ENCODE data around the gene LARP1. TPM values are rescaled to one million over a fixed set of nuclear protein-coding genes. Genes with fewer than 3 reads are reported as not detected.

Gene LARP1
- total and polyA plus RNA-seq, 2 donors (not counting 1 experiment from before 2014, with no cell fraction given): 59.6 to 150 TPM

- no peak for DNase-seq
- H3K4me2 ChIP-seq (replicated peaks; ENCODE audit: low read depth, low read length, poor library complexity, severe bottlenecking): no peak overlapping the region
- no peak overlapping the region for H3K4me3 ChIP-seq (ENCODE audit: control extremely low read depth in 1 of 5, extremely low read depth in 1 of 5, insufficient read depth in 1 of 5, low read depth in 2 of 5, low read length in 4 of 5)
- ATAC-seq (ENCODE audit: low read depth): no peak
- no peaks in the 10 kb centered on the region for H3K9me3 ChIP-seq (ENCODE audit: control extremely low read depth in 1 of 3, control insufficient read depth in 2 of 3, insufficient read depth in 1 of 3, low read length in 2 of 3)
- no peak overlapping the region for H3K9ac ChIP-seq (ENCODE audit: low read length)
- TF ChIP-seq, protein P1, sequence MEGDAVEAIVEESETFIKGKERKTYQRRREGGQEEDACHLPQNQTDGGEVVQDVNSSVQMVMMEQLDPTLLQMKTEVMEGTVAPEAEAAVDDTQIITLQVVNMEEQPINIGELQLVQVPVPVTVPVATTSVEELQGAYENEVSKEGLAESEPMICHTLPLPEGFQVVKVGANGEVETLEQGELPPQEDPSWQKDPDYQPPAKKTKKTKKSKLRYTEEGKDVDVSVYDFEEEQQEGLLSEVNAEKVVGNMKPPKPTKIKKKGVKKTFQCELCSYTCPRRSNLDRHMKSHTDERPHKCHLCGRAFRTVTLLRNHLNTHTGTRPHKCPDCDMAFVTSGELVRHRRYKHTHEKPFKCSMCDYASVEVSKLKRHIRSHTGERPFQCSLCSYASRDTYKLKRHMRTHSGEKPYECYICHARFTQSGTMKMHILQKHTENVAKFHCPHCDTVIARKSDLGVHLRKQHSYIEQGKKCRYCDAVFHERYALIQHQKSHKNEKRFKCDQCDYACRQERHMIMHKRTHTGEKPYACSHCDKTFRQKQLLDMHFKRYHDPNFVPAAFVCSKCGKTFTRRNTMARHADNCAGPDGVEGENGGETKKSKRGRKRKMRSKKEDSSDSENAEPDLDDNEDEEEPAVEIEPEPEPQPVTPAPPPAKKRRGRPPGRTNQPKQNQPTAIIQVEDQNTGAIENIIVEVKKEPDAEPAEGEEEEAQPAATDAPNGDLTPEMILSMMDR (IDR thresholded peaks at IDR 0.05): no peak
- TF ChIP-seq EZH2 (IDR thresholded peaks at IDR 0.05; ENCODE audit: borderline replicate concordance, insufficient read depth, low read depth, low read length, poor library complexity, severe bottlenecking): no peak
- Mint-ChIP-seq H3K27ac (no peak overlapping the region), H3K4me3 (no peak overlapping the region), H3K27me3 (no peaks in the 10 kb centered on the region), H3K9me3 (ENCODE audit: insufficient read depth) (no peaks in the 10 kb centered on the region), H3K4me1 (no peaks in the 10 kb centered on the region)
- no peaks in the 10 kb centered on the region for H3K27me3 ChIP-seq (replicated peaks in 1 of 4; ENCODE audit: control extremely low read depth in 1 of 4, control insufficient read depth in 3 of 4, insufficient read depth in 4 of 4, low read length in 3 of 4)
- peaks cover 7% of the 10 kb centered on the region for H4K20me1 ChIP-seq (ENCODE audit: control insufficient read depth, insufficient read depth, low read length, poor library complexity, severe bottlenecking)
- ChIA-PET CTCF (interaction anchor here (2.1 kb wide), 1 partner anchor 151 kb away, joined by 11 read pairs; no protein-coding TSS in a partner anchor), POLR2A (no interaction called here)
- WGBS (ENCODE audit: insufficient coverage): 100% methylated on average over 1 of the region's 3 CpGs
- no peaks in the 10 kb centered on the region for H3K4me1 ChIP-seq (ENCODE audit: control insufficient read depth in 2 of 2, insufficient read depth in 2 of 2, low read length in 2 of 2)
- H3K27ac ChIP-seq (ENCODE audit: low read length in 2 of 2): no peak overlapping the region
- H3K36me3 ChIP-seq (replicated peaks in 1 of 2; ENCODE audit: control extremely low read depth in 1 of 2, control insufficient read depth in 1 of 2, extremely low read depth in 1 of 2, insufficient read depth in 2 of 2, low read length in 1 of 2): peaks cover 14 to 90% of the 10 kb centered on the region in 2 experiments
- H2AFZ ChIP-seq (ENCODE audit: insufficient read depth, low read depth, low read length, poor library complexity, severe bottlenecking): no peak overlapping the region
- H3K79me2 ChIP-seq (ENCODE audit: control insufficient read depth, insufficient read depth, low read length): peaks cover 11% of the 10 kb centered on the region
- intact Hi-C loops (cut with micrococcal nuclease): no loop called here
These were observed 45.9 kb downstream of the LARP1 start for GRCh38 chr5:154801083-154801482.

DNA sequence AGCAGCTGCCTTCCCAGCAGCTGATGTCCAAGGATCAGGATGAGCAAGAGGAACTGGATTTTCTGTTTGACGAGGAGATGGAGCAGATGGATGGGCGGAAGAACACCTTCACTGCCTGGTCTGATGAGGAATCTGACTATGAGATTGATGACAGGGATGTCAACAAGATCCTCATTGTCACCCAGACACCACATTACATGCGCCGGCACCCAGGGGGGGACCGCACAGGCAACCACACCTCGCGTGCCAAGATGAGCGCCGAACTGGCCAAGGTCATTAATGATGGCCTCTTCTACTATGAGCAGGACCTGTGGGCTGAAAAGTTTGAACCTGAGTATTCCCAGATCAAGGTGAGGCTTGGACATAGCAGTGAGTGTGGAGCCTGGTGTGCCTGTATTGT lies 46.9 kb downstream of the LARP1 start:
- H4K20me1 ChIP-seq (ENCODE audit: control insufficient read depth, insufficient read depth, low read length, poor library complexity, severe bottlenecking): peaks cover 7% of the 10 kb centered on the region
- H3K27ac ChIP-seq (ENCODE audit: low read length in 2 of 2): no peak overlapping the region
- H3K4me3 Mint-ChIP-seq: no peak overlapping the region
- no peaks in the 10 kb centered on the region for H3K9me3 Mint-ChIP-seq (ENCODE audit: insufficient read depth)
- H3K9me3 ChIP-seq (ENCODE audit: control extremely low read depth in 1 of 3, control insufficient read depth in 2 of 3, insufficient read depth in 1 of 3, low read length in 2 of 3): no peaks in the 10 kb centered on the region
- TF ChIP-seq, protein P1 (IDR thresholded peaks at IDR 0.05): no peak
- TF ChIP-seq EZH2 (IDR thresholded peaks at IDR 0.05; ENCODE audit: borderline replicate concordance, insufficient read depth, low read depth, low read length, poor library complexity, severe bottlenecking): no peak
- H3K4me1 Mint-ChIP-seq: no peaks in the 10 kb centered on the region
- H3K4me3 ChIP-seq (ENCODE audit: control extremely low read depth in 1 of 5, extremely low read depth in 1 of 5, insufficient read depth in 1 of 5, low read depth in 2 of 5, low read length in 4 of 5): no peak overlapping the region
- H3K4me1 ChIP-seq (ENCODE audit: control insufficient read depth in 2 of 2, insufficient read depth in 2 of 2, low read length in 2 of 2): no peaks in the 10 kb centered on the region
- 97% methylated on average over 6 of the region's 9 CpGs for WGBS (ENCODE audit: insufficient coverage)
- peaks cover 24 to 90% of the 10 kb centered on the region in 2 experiments for H3K36me3 ChIP-seq (replicated peaks in 1 of 2; ENCODE audit: control extremely low read depth in 1 of 2, control insufficient read depth in 1 of 2, extremely low read depth in 1 of 2, insufficient read depth in 2 of 2, low read length in 1 of 2)
- H3K4me2 ChIP-seq (replicated peaks; ENCODE audit: low read depth, low read length, poor library complexity, severe bottlenecking): no peak overlapping the region
- no peak overlapping the region for H2AFZ ChIP-seq (ENCODE audit: insufficient read depth, low read depth, low read length, poor library complexity, severe bottlenecking)
- ChIA-PET CTCF (interaction anchor here (2.1 kb wide), 1 partner anchor 152 kb away, joined by 11 read pairs; no protein-coding TSS in a partner anchor), POLR2A (no interaction called here)
- H3K27ac Mint-ChIP-seq: no peak overlapping the region
- DNase-seq (no peak), ATAC-seq (ENCODE audit: low read depth) (no peak)
- H3K9ac ChIP-seq (ENCODE audit: low read length): no peak overlapping the region
- intact Hi-C loops (cut with micrococcal nuclease): no loop called here
- no peaks in the 10 kb centered on the region for H3K27me3 ChIP-seq (replicated peaks in 1 of 4; ENCODE audit: control extremely low read depth in 1 of 4, control insufficient read depth in 3 of 4, insufficient read depth in 4 of 4, low read length in 3 of 4)
- H3K27me3 Mint-ChIP-seq: no peaks in the 10 kb centered on the region
- peaks cover 7% of the 10 kb centered on the region for H3K79me2 ChIP-seq (ENCODE audit: control insufficient read depth, insufficient read depth, low read length)
